Gastroesophageal sphincter (tissue), 4 donors: ENCODE results near the gene BBS1. TPM values are rescaled to one million over a fixed set of nuclear protein-coding genes. Genes with fewer than 3 reads are reported as not detected.
"Not testable (repeated sequence)": the region's sequence is repeated elsewhere in the genome, so short reads cannot be mapped to it uniquely, and the experiment has no call there.

Experiments
- ATAC-seq: fragments of 150-250 bp; one replicate; pipeline ENCODE4 v1.9.1; 2016; ENCODE audit warnings: mild to moderate bottlenecking, moderate library complexity
- H3K27ac ChIP-seq, 4 donors: fragments of 200-600 bp; sonication (generic) in 3 of 4; 1 replicate in 3 of 4; 2 replicates in 1 of 4; pipeline ENCODE4 v1.5.1; 2016 to 2019
- H3K27me3 ChIP-seq: fragments of 200-600 bp; sonication (generic); one replicate; pipeline ENCODE4 v1.5.1; 2019
- H3K36me3 ChIP-seq, 2 donors: fragments of 200-600 bp; sonication (generic); one replicate each; pipeline ENCODE4 v1.5.1; 2019; ENCODE audit warnings: control low read depth in 1 of 2
- H3K4me1 ChIP-seq, 3 donors: fragments of 200-600 bp; sonication (generic); 1 replicate in 2 of 3; 2 replicates in 1 of 3; pipeline ENCODE4 v1.5.1; 2016 to 2019; ENCODE audit warnings: control low read depth in 2 of 3
- H3K4me3 ChIP-seq, 2 donors: fragments of 200-600 bp; sonication (generic); one replicate each; pipeline ENCODE4 v1.5.1; 2019; ENCODE audit warnings: mild to moderate bottlenecking in 1 of 2, moderate library complexity in 1 of 2
- H3K9me3 ChIP-seq, 3 donors: fragments of 200-600 bp; sonication (generic); one replicate each; pipeline ENCODE4 v1.5.1; 2017 to 2019; ENCODE audit warnings: control low read depth in 2 of 3
- CTCF ChIP-seq, 4 experiments: fragments of 200-600 bp in 2 of 4; fragments of 450-650 bp in 2 of 4; sonication (generic) in 1 of 4; IDR thresholded peaks; one replicate each; pipeline ENCODE4 v1.5.1; 2017 to 2019; ENCODE audit warnings: antibody characterized with exemption in 4 of 4, mild to moderate bottlenecking in 2 of 4, moderate library complexity in 2 of 4
- EP300 ChIP-seq: sonication (generic); formaldehyde crosslinking; IDR thresholded peaks from one replicate; pipeline ENCODE4 v1.6.1; 2017; ENCODE audit warnings: antibody characterized with exemption, mild to moderate bottlenecking
- POLR2A ChIP-seq, 2 donors: fragments of 450-650 bp; IDR thresholded peaks; one replicate each; pipeline ENCODE4 v1.6.1; 2017; ENCODE audit warnings: antibody characterized with exemption in 2 of 2, mild to moderate bottlenecking in 2 of 2, moderate library complexity in 1 of 2
- POLR2AphosphoS5 ChIP-seq: sonication (generic); formaldehyde crosslinking; IDR thresholded peaks from one replicate; pipeline ENCODE4 v1.6.1; 2017; ENCODE audit warnings: antibody characterized with exemption
- WGBS, 2 donors: methylation state at CpG; one replicate each; pipeline ENCODE4 v1.1.5; 2018; ENCODE audit warnings: low coverage in 1 of 2; 5-methylcytosine and 5-hydroxymethylcytosine counted together
- total RNA-seq, 4 donors: library from RNA; depleted of rRNA; stranded (reverse); fragments of >200 nt; gene quantifications; one replicate each; pipeline ENCODE4 v1.1.0, GENCODE V29; 2016

The BBS1 gene
- 10 to 100 TPM; 49.2 to 95.1 (median 82.9) TPM for total RNA-seq

- H3K9me3 ChIP-seq = no peaks in the 10 kb centered on the region
- H3K27ac ChIP-seq = peak within 1 kb of the TSS; percentile 1 to 74 (median 53)
- peak within 1 kb of the TSS; percentile 83 to 87 for H3K4me3 ChIP-seq
- peaks cover 0 to 22% (median 7%) of the 10 kb centered on the region in 3 donors for H3K4me1 ChIP-seq
- TF ChIP-seq POLR2AphosphoS5 (peak; percentile 71), CTCF (IDR thresholded peaks at IDR 0.05) (peak in 1 of 4 experiments; percentile 22), POLR2A (IDR thresholded peaks at IDR 0.05) (peak in 1 of 2 donors; percentile 49), EP300 (no peak)
- peak; percentile 96 for ATAC-seq
- 0% methylated on average over 2 to 6 of the region's 31 CpGs for WGBS, 2 donors
- peaks cover 0 to 38% of the 10 kb centered on the region in 2 donors for H3K36me3 ChIP-seq
- H3K27me3 ChIP-seq = no peaks in the 10 kb centered on the region
These were observed at the start of gene BBS1 for GRCh38 chr11:66510271-66510989. BBS1 (plus strand) TSS chr11:66510635; CDS start chr11:66510660, 25 bp downstream.

GRCh38 chr11:66462010-66462409, 48.4 kb upstream of the BBS1 start:
- Histone ChIP-seq H3K4me1 (peaks cover 0 to 15% (median 5%) of the 10 kb centered on the region in 3 donors), H3K4me3 (no peak overlapping the region), H3K27ac (no peak overlapping the region), H3K9me3 (no peaks in the 10 kb centered on the region), H3K27me3 (no peaks in the 10 kb centered on the region), H3K36me3 (no peaks in the 10 kb centered on the region)
- no peak for TF ChIP-seq CTCF (IDR thresholded peaks at IDR 0.05)
- TF ChIP-seq POLR2AphosphoS5 = no peak
- TF ChIP-seq POLR2A (IDR thresholded peaks at IDR 0.05) = no peak
- no peak for TF ChIP-seq EP300
- ATAC-seq = no peak

DNA sequence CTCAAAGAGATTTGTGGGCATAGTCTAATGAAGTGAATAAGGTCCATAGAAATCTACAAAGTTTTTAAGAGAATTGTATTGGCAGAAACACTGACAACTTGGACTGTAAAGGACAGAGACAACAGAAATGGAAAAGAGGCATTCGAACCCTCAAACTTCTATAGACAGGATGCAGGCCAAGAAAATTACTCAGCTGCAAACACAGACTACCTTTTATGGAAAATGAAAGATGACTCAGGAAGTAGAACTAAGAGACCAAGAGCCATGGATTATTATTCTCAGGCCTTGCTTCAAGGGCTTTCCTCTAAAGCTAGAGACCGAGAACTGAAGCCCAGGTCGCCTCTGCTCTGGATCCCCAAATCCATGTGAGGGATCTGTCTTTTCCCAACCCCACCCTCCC, 47.5 kb upstream of the BBS1 start:
- Histone ChIP-seq H3K4me1 (peaks cover 0 to 23% (median 12%) of the 10 kb centered on the region in 3 donors), H3K27ac (no peak overlapping the region), H3K9me3 (no peaks in the 10 kb centered on the region), H3K27me3 (no peaks in the 10 kb centered on the region), H3K36me3 (no peaks in the 10 kb centered on the region), H3K4me3 (no peak overlapping the region)
- WGBS, 2 donors = 92 to 100% methylated on average over 3 of the region's 3 CpGs
- TF ChIP-seq POLR2AphosphoS5 (no peak), CTCF (IDR thresholded peaks at IDR 0.05) (no peak), POLR2A (IDR thresholded peaks at IDR 0.05) (no peak), EP300 (no peak)
- no peak for ATAC-seq

DNA sequence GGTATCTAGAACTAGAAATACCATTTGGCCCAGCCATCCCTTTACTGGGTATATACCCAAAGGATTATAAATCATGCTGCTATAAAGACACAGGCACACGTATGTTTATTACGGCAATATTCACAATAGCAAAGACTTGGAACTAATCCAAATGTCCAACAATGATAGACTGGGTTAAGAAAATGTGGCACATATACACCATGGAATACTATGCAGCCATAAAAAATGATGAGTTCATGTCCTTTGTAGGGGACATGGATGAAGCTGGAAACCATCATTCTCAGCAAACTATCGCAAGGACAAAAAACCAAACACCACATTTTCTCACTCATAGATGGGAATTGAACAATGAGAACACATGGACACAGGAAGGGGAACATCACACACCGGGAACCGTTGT, 46.3 kb upstream of the BBS1 start:
- not testable (repeated sequence) for H3K27me3 ChIP-seq, H3K36me3 ChIP-seq, H3K27ac ChIP-seq, ATAC-seq, H3K9me3 ChIP-seq, H3K4me3 ChIP-seq
- peaks cover 0 to 34% (median 15%) of the 10 kb centered on the region in 3 donors for H3K4me1 ChIP-seq
- WGBS, 2 donors = 72 to 90% methylated on average over 2 to 5 of the region's 5 CpGs

- Histone ChIP-seq H3K36me3 (peaks cover 0 to 10% of the 10 kb centered on the region in 2 donors), H3K9me3 (no peaks in the 10 kb centered on the region), H3K27ac (no peak overlapping the region), H3K4me3 (no peak overlapping the region), H3K27me3 (no peaks in the 10 kb centered on the region), H3K4me1 (peaks cover 0 to 34% (median 15%) of the 10 kb centered on the region in 3 donors)
- no peak for TF ChIP-seq POLR2AphosphoS5
- no peak for TF ChIP-seq EP300
- TF ChIP-seq POLR2A (IDR thresholded peaks at IDR 0.05) = no peak
- no peak for TF ChIP-seq CTCF (IDR thresholded peaks at IDR 0.05)
- WGBS, 2 donors = 80 to 100% methylated on average over 1 of the region's 1 CpG
- ATAC-seq = no peak
These were observed 45.5 kb upstream of the BBS1 start for GRCh38 chr11:66464916-66465315.
